Endothelial cell of hepatic sinusoid (primary cell): ENCODE measurements around the gene OGG1.

Experiments used
- in situ Hi-C: cut with HindIII; loops from 2 replicates; pipeline ENCODE4 v1.10.0; 2017; ENCODE audit warnings: low sequenced_read_pairs

OGG1 gene

GRCh38 chr3:9749645-9750555 is at the start of gene OGG1:
Gene OGG1, plus strand, starts transcription at chr3:9749952. Its CDS starts 335 bp downstream, at chr3:9750287.
- in situ Hi-C loops, result no loop called here

DNA sequence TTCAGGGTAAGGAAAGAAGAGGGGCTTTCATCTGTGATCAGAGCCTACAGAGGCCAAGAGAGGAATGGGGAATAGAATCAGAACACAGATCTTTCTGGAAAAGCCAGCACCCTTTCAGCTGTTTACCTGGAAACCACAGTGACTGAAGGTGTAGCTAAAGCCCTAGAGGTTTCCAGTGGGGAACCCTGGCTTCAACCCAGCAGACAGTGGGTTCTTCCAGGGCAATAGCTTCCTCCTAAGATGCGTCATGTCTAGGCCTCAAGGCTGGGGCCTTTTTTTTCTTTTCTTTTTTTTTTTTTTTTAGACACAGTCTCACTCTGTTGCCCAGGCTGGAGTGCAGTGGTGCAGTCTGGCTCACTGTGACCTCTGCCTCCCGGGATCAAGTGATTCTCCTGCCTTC is 49.2 kb upstream of the OGG1 start:
- in situ Hi-C loops, result no loop called here

DNA sequence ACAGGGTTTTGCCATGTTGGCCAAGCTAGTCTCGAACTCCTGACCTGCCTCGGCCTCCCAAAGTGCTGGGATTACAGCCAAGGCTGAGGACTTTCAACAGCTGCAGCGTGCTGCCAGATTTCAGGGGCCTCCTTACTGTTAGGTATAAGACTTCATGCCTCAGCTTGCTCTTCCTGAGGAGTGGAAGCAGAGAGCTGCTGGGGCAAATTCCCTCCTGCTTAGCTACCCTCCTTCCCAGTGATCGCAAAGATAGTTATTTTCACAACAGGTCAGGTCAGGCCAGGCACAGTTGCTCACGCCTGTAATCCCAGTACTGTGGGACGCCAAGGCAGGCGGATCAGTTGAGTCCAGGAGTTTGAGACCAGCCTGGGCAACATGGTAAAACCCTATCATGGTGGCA is 48.7 kb upstream of the OGG1 start:
- in situ Hi-C loops, result no loop called here

GRCh38 chr3:9701711-9702110 is 48.0 kb upstream of the OGG1 start:
- in situ Hi-C loops, result no loop called here

DNA sequence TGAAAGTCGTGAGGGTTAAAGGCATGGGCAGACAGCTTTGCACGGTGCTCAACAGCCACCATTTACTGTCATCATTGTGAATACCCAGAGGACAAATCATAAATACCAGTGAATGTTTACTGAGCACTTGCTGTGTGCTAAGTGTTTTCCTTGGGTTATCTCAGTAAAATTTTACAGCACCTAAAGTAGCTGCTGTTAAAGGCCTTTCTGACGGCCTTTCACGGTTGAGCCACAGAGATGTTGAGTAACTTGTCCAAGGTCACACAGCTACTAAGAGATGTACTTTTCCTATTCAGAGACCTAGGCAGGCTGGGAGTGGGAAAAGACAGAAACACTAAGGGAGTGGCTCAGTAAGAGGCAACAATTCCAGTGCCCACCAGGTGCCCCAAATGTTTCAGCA is 46.5 kb upstream of the OGG1 start:
- in situ Hi-C loops, result no loop called here

- in situ Hi-C loops, result no loop called here
Measured at GRCh38 chr3:9703736-9704346, 45.9 kb upstream of the OGG1 start, which contains the start of gene CPNE9. Gene CPNE9, plus strand, starts transcription at chr3:9703833. Its CDS starts 164 bp downstream, at chr3:9703997.

DNA sequence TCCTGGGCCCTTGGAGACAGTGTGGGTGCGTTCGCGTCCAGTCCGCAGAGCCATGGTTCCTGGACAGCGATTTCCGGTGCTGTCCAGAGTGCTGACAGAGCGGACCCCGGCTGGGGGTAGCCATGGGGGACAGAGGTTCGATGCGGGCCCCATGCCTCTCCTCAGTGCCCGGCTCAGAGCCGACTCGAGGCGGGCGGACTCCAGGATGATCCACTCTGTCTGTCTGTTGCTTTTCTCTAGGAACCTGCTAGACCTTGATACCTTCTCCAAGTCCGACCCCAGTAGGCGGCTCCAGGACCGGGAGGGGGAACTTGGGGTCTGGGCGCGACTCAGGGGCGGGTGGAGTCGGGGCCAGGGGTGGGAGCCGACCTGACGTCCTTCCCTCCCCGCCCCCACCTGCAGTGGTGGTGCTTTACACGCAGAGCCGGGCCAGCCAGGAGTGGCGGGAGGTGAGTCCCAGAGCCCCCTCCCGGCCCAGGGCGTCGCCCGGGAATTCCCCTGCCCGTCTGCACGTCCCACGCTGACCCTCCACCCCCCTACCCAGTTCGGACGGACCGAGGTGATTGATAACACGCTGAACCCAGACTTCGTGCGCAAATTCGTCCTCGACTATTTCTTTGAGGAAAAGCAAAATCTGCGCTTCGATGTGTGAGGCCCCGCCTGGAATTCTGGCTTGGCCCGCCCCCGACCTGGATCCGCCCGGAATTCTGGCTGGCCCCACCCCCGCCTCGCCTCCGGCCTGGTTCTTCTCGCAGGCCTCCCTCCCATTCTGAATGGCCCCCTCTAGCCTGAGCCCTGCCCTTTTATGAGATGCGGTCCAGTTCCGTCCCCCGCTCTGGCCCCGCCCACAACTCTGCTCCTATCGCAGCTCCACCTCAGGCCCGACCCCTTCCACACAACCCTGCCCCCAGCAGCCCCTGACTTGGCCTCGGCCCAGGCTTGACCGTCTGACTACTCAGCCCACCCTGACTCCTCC is 45.1 kb upstream of the OGG1 start:
- in situ Hi-C loops, result no loop called here

- in situ Hi-C loops, result no loop called here
Measured at GRCh38 chr3:9710174-9710739, 39.5 kb upstream of the OGG1 start.

- in situ Hi-C loops, result no loop called here
Measured at GRCh38 chr3:9712415-9712814, 37.3 kb upstream of the OGG1 start.

DNA sequence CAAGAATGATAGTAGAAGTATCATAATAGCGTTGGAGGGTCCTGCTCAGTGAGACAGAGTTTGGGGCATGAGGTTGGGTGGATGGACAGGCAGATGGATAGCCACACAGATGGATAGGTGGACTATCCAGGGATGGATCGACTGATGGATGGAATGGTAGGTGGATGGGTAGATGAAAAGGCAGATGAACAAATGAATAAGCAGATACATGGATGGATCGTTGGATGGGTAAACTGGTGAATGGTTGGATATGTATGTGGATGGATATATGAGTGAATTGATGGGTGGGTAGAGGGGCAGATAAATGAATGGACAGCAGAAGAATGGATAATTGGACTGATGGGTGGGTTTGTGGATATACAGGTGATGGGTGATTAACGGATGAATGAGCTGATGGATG is 36.6 kb upstream of the OGG1 start:
- in situ Hi-C loops, result no loop called here

DNA sequence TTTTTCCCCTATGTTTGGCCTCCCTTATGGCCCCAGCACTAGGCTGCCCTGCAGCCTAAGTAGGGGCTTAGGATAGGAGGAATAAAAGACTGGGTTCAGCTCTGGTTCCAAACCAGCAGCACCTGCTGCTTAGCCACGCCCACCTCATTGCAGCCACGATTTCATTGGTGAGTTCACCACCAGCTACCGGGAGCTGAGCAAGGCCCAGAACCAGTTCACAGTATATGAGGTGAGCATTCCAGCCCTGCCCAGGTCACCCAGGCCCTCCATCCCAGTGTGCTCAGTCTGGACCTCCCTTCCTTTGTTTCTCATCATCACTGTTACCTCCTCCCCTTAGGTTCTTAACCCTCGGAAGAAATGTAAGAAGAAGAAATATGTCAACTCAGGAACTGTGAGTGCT is 34.6 kb upstream of the OGG1 start:
- in situ Hi-C loops, result no loop called here

GRCh38 chr3:9715764-9716437 is 33.9 kb upstream of the OGG1 start:
- in situ Hi-C loops, result no loop called here

GRCh38 chr3:9716801-9717555 is 32.8 kb upstream of the OGG1 start:
- in situ Hi-C loops, result no loop called here

DNA sequence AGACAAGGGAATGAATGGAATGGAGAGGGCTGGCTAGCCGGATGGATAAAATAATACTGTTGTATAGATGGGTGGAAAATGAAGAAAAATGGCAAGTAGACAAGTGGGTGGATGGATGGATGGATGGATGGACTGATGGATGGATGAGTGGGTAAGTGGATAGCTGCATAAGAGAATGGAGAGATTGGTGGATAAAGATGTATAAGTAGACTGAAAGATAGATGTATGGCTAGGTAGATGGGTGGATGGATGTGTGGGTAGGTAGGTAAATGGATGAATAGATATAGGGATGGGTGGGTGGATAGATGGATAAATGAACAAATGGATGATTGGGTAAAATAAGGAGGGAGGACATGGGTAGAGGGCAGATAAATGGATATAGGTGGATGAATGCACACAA is 32.2 kb upstream of the OGG1 start:
- in situ Hi-C loops, result no loop called here

- in situ Hi-C loops, result no loop called here
Measured at GRCh38 chr3:9718118-9718517, 31.6 kb upstream of the OGG1 start.

GRCh38 chr3:9721015-9721699 is 28.6 kb upstream of the OGG1 start:
- in situ Hi-C loops, result no loop called here

GRCh38 chr3:9721700-9722060 is 28.1 kb upstream of the OGG1 start:
- in situ Hi-C loops, result no loop called here

DNA sequence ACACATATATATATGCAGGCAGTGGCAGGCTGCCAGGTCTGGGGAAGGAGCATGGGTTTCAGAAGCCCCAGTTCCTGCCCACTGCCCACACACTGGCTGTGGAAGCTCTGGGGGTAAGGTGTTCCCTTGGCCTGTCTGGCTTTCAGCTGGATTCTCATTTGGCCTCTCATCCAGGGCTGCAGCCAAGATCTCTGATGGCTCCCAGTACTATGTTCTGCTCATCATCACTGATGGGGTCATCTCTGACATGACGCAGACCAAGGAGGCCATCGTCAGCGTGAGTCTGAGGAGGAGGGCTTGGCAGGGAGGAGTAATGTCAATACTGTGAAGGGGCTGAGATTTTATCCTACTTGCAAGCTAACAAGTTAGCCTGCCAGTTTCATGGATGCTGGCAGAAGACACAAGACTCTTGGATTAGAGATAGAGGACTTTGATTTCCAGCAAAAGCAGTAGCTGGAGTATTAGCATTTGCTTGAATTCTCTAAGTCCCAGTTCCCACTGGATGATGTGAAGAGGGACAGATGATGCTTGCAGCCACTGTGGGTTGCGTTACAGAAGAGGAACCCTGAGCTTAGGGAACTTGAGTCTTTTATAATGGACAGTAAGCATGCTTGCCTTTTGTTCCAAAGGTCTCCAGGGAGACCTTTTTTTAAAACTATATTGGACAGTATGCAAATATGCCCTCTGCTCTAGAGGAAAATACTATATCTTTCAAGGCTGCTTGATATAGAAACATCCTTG is 23.8 kb upstream of the OGG1 start:
- in situ Hi-C loops, result no loop called here
